GM18499 (cell line): ENCODE results near the gene SMIM21.

Source experiments
- ATAC-seq: cut with Tn5 transposase; IDR thresholded peaks from one replicate; pipeline ENCODE4 v1.9.1; 2021; ENCODE audit warnings: moderate number of reproducible peaks; ENCODE audit not compliant: insufficient read depth, unreplicated experiment

SMIM21 gene

GRCh38 chr18:75428490-75428889 is 987 bp upstream of the SMIM21 start:
- no peak for ATAC-seq

- no peak for ATAC-seq
These were observed 5.1 kb downstream of the SMIM21 start for GRCh38 chr18:75422341-75422910.

DNA sequence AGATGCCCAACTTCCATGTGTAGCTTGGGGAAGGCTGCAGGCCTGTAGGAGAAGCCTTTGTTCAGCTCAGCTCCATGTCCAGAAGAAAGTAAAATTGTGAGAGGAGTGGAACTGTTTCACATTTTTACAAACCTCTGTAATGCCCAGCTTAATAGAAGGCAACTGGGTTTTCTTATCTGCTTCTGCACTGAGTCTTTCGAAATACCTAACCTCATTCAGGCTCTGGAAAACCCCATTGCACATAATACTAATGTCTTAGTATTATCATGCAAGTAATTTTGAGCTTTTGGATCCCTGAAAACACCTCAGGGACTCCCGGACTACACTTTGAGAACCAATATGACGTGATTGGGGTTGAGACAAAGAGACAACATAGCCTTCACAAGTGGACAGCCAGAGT is 5.8 kb downstream of the SMIM21 start:
- ATAC-seq = no peak

DNA sequence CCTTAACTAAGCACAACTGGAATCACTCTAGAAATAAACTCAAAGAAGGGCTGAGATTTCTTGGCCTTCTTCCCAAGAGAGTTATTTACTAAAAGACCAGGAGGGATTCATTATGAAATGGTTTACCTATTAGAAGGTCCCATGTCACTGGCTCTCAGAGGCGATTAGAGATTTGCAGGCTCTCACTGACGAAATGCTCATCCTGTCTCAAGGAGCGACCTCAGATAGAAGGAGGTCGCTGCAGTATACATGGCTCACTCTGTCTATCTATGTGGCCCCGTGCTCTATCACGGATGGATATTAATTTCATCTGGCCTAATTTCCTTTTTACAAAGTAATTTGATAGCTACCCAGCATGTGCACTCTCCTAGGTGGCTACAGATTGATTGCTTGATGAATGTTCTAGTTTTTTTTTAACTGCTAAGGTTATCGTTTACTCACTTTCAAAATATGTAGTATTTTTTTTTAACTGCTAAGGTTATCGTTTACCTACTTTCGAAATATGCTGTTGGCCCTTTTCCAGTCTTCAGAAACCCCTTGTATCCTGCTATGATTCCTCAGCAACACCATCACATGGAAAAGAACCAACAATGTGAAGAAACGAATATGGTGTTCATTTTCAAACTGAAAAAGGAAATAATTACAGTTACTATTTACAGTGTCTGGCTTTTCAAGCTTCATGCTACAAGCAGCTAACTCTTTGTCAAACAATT is 9.1 kb downstream of the SMIM21 start:
- ATAC-seq = no peak

DNA sequence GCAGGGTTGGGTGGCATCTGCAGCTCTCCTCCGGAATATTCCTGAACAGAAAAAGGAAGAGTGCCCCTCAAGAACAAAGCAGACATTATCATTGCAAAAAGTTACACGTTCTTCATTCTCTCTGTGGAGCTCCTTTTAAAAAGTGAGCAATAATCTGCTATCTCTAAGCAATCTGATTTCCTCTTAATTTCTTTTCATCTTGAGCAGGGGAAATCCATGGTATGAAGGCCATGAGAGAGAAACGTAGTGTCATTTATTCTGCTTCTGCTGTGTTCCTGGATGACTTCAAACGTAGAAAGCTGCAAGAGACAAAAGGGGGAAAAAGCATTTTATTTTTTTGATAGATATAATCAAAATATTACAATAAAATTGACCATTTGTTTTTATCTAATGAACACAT is 16.9 kb downstream of the SMIM21 start:
- no peak for ATAC-seq

GRCh38 chr18:75409806-75410205 is 17.7 kb downstream of the SMIM21 start:
- ATAC-seq = no peak

DNA sequence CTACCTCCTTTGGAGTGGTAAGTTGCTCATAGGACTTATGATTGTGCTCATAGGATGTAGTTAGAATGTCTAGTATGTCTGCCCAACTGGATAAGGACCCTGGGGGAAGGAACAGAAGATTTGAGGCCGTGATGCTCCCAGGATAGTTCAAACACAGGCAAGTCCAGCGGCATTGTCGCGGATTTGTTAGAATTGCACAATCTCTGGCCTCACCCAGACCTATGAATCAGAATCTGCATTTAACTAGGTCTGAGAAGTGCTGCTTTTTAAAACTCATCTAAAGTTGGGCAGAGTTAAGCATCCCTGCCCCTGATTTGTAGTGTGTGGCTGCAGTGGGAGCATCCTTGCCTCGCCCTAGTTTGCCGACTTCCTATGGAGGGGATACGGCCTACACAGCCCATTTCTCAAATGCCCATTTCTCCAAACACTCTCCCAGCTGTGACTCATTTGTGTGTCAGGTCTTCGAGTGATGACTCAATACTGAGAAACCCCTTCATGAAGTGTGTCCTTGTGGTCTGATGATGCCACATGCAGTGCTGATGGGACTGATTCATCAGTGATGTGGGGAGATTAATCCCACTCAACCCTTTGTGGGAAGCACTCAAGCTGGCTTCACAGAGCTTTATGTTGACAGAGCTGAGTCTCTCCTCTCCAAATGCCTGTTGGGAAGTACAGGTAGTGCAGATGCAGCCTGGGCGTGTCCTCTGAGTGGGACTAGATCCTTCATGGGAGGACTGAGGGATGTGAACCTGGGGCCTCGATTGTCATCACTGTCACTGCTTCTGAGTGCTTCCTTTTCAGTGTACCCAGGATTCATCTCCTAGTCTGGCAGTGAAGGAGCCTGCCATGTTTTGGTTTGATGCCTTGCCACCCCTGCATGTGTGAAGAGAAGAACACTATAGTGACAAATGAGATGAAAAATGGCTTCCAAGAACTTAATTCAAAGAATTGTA is 18.7 kb downstream of the SMIM21 start:
- ATAC-seq = no peak

DNA sequence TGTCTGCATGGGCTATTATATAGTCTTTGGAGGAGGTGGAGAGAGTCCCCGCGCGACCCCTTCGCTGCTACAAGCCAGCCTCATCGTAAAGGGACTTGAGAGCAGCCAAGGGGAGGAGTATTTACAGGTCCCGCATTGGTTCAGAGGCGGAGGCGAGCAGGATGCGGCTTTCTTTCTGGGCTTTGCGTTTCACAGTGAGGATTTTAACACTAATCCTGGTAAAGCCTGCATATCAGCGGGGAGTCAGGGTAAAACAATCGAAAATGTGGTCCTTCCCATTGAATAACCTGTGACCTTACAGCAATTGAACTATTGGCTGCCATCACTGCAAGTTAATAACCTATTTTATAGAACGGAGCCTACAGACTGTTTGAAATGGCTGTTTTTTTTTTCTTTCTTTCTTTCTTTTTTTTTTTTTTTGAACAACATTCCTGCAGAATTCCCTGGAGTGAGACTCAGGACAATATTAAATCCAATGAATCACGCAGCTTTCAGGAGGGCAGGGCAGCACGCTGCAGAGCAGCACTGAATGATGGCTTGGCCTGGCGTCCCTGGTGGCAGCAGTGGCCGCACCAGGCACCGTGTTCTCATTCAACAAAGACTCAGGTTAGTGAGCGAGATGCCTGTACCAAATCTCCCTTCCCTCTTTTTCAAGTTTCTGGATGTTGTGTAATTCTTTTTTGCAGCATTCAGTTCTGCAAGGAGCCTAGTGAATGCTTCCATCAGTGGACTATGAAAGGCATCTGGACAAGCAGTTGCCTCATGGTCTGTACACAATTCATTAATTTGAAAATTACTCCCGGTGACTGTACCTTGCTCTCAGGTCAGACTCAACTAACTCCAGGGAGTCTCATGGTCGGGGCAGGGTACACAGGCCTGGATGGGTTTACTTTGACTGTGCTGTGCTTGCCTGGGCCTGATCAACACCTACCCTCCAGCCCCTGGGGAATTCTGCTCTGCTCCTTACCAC is 19.8 kb downstream of the SMIM21 start:
- no peak for ATAC-seq

DNA sequence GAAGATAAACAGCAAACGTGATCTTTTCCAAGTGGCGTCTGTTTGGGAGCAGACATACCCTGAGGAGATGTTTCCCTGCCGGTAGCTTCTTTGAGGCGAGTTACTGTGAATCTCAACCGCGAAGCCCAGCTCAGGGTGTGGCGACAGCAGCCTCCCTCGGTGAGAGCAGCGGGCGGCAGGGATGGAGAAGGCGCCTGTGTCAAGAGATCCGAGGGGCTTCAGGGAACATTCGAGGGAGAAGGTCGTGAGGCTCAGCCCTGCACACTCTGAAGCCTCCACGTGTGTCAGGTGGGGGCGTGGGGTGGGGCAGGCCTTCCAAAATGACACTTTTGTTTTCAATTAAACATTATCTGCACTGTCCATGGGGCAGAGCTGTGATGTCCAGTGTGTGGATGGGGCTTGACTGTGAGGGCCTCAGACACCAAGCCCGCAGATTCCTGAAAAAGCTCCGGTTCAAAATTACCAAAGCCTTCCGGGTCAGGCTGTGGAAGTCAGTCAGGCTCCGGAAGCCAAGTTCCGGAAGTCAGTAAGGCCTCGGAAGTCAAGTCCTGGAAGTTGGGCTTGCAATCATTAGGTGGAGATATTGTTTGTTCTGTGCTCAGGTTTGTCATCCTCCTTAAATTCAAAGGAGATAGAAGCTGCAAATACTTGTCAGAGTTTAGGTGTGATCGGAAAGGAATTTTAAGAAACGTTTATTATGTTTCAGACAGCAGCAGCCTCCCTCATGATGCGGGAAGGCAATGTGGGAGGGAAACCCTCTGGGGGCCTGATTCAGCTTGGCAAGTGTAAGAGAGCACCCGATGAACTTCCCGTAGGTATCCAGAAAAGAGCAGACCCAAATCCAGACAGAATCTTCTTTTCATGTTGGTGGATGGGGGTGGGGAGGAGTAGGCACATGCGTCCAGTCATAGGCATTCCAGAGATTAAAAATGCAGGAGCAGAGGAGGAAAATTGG is 20.7 kb downstream of the SMIM21 start:
- ATAC-seq = no peak

- no peak for ATAC-seq
These were observed 22.2 kb downstream of the SMIM21 start for GRCh38 chr18:75405351-75405750.

GRCh38 chr18:75400366-75400765 is 27.1 kb downstream of the SMIM21 start:
- no peak for ATAC-seq

GRCh38 chr18:75395137-75395536 is 32.4 kb downstream of the SMIM21 start:
- ATAC-seq = no peak

DNA sequence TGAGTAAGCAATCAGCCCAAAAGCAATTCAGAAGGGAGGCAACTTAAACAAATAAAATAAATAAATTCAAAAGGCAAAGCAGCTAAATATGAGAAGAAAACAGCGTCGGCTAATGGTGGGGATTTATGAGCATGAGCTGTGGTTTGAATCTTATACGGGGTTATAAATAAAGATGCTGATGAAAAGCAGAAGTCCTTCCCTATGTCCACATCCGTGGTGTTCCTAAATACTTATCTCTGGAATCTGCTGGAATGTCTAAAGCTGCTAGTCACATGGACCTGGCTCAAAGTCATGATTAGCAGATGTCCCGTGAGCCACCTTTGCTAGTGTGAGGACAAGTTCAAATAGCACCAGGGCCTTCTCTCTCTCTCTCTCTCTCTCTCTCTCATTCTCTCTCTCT is 33.8 kb downstream of the SMIM21 start:
- ATAC-seq = no peak

GRCh38 chr18:75392226-75392578 is 35.3 kb downstream of the SMIM21 start:
- no peak for ATAC-seq

DNA sequence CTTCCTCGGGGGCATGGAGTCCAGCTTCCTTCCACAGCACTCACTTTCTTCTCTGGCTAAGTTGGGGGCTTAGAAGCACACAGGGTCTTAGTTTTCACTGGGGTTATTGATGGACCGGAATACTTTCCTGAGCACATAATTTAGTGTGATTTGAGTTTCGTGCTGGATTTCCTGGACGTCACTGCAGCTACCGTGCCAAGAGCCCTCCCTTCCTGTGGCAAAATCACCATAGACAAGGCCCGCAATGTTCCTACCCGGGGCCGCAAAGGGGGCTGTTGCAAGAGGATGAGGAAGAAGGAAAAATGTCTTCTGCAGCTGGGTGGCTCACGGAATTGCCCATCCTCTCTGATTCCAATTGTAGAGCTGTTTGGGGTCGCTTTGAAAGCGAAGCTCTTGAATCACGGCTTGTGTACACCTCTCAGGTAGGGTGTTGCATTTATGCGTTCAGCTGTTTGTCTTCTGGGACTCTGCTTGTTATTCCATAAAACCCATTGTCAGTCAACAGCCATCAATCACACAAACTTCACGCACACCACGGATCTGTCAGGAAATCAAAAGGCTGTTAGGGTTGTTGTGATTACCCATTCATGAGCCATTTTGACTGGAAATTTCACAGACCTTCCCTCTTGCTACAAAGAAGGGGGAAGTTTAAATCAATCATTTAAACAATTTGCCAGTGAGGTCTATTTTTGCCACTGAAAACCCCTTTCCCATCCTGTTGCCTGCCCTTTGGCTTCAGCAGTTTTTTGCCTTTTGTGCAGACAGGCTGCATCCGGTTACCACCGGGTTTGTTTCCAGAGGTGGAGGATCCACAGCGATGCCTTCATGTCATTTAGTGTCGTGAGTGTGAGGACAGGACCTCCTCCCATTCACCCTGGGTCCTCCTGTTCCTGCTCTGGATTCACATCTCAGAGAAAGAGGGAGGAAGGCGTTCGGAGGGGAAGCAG is 36.0 kb downstream of the SMIM21 start:
- no peak for ATAC-seq

DNA sequence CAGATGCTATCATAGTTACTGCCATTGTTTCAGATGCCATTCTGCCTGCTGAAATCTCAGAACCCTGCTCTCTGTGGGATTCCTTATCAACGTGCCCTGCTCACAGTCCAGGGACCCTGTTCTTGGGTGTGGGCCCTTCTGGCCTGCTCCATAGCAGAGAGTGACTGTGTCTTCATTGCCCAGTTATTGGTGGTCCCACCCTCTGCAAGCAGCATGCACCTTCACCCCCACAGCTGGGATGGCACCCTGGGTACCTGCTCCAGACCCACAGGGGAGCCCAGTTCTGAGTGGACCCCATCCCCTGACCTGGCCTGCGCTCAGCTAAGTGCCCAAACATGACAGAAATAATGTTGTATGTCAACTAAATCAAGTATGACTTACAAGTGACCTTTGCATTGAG is 36.6 kb downstream of the SMIM21 start:
- ATAC-seq = no peak

- no peak for ATAC-seq
These were observed 43.4 kb downstream of the SMIM21 start for GRCh38 chr18:75384144-75384543.
